GM18951 (cell line): ENCODE results near the gene KISS1R.
"Not testable (repeated sequence)": the region's sequence is repeated elsewhere in the genome, so short reads cannot be mapped to it uniquely, and the experiment has no call there.

Experiments
- POLR2A ChIP-seq: IDR thresholded peaks from 4 replicates; pipeline ENCODE4 v1.6.1; 2011; ENCODE audit warnings: mild to moderate bottlenecking; ENCODE audit not compliant: insufficient read length, insufficient read depth; ENCODE audit errors: extremely low read depth
- in situ Hi-C: fragments of 300-500 bp; cut with MboI; formaldehyde crosslinking; loops from one replicate; pipeline ENCODE4 v1.12.0; 2022; ENCODE audit warnings: low sequenced_read_pairs, mixed read lengths, inconsistent platforms; ENCODE audit not compliant: unreplicated experiment

The KISS1R gene

DNA sequence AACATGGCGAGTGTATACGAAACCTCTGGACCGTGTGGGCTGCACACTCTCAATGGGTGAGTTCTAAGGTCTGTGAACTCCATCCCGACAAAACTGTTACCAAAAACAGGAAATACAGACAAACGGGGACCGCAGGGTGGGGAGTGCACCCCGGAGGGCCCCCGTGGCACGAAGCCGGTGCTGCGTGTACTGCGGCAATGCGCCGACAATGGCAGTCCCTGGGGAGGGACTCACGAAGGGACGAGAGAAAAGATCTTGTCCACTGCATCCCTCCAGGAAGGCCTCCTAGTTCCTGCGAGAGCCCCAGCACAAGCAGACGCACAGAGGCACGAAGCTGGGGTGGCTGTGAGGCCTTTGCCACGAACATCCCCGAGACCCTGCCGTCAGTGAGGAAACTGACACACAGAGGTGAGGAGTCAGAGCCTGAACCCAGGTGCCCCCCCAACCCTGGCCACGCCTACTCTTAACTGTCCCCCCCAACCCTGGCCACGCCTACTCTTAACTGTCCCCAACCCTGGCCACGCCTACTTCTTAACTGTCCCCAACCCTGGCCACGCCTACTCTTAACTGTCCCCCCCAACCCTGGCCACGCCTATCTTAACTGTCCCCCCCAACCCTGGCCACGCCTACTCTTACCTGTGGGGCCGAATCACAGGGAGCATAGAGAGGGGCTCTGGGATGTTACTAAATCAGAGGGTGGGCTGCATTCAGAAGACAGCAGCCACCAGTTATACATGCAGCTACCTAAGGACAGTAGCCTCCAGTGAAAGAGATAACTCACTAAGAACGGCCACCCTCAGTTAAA, 28.4 kb upstream of the KISS1R start:
- in situ Hi-C loops = no loop called here
- no peak for TF ChIP-seq POLR2A

GRCh38 chr19:889662-890295, 27.4 kb upstream of the KISS1R start:
- in situ Hi-C loops = no loop called here
- TF ChIP-seq POLR2A = no peak

DNA sequence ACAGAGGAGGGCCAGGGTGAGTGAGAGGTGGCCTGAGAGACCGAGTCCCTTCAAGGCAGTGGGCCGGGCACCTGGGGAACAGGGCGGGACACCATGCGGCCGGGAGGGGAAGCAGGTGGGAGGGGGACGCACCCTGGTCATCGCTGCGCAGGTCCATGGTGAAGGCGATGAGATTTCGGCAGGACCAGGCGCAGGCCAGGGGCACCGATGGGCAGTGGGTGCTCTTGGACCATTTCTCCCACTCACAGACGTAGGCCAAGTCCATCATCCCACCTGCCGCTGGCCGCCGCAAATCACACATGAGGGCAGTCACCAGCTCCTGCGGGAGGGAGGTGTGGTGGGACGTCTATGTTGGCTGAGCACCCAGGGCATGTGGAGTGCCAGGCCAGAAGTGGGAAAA, 26.3 kb upstream of the KISS1R start:
- TF ChIP-seq POLR2A = no peak
- in situ Hi-C loops = no loop called here

- in situ Hi-C loops = not testable (repeated sequence)
Observed at GRCh38 chr19:891421-892200, 25.5 kb upstream of the KISS1R start.

- TF ChIP-seq POLR2A = no peak
- in situ Hi-C loops = no loop called here
Observed at GRCh38 chr19:892243-892893, 24.8 kb upstream of the KISS1R start.

GRCh38 chr19:892894-893689, 24.0 kb upstream of the KISS1R start, which contains the start of the genes MED16 and RNU6-9:
TSS of gene MED16 (minus strand) at chr19:893187. CDS start at chr19:891131, 2,056 bp downstream.
TSS of gene RNU6-9 (plus strand) at chr19:893484.
- in situ Hi-C loops = no loop called here
- peak; percentile 81 for TF ChIP-seq POLR2A

- in situ Hi-C loops = no loop called here
- TF ChIP-seq POLR2A = no peak
Observed at GRCh38 chr19:896434-896833, 20.7 kb upstream of the KISS1R start.

DNA sequence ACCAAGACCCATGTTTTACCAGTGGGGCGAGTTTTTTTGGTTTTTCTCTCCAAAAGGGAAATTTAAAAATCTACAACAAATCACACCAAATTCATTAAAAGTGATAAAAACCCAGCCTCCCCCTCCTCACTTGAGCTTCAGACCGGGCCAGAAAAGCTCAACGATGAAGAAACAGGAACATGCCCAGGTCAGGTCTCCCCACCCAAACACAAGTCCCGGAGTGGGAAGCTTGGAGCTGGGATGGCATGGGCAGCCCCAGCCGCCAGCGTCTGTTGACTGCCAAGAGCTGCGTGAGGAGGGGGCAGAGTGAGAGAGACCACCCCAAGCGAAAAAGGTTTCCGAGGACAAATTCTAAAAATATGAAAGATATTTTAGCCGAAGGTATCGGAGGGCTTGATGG, 20.1 kb upstream of the KISS1R start:
- no peak for TF ChIP-seq POLR2A
- in situ Hi-C loops = no loop called here

GRCh38 chr19:897442-898039, 19.6 kb upstream of the KISS1R start:
- TF ChIP-seq POLR2A = no peak
- in situ Hi-C loops = no loop called here

GRCh38 chr19:898663-899062, 18.5 kb upstream of the KISS1R start:
- no peak for TF ChIP-seq POLR2A
- in situ Hi-C loops = no loop called here

DNA sequence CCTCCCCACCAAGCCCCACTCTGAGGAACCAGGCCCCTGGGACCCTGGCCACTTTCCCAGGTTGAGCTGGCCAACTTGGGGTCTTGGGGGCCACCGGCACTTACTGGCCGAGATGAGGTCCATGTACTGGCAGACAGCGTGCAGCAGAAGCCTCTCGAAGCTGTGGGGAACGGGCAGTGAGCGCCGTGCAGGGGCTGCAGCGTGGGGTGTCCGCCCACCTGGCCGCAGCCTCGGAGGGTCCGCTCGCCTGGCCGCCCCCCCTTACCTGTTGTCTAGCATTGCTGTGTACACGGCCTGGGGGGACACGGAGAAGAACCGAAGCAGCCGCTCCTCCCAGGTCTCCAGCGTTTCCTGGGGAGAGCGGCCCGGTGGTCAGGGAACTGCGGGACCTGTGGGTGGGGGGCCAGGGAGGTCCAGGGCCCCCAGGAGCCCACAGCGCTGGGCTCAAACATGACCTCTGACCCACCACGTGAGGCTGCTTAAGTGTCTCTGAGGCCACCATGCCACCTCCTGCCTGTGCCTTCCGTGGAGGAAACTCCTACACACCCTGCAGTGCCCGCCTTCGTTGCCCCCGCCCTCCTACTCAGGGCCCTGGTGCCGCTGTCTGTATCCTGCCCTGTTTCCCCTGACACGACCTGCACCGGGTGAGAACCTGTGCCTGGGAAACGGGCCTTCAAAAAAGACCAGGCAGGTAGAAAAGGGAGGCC, 17.6 kb upstream of the KISS1R start:
- in situ Hi-C loops = no loop called here
- no peak for TF ChIP-seq POLR2A

DNA sequence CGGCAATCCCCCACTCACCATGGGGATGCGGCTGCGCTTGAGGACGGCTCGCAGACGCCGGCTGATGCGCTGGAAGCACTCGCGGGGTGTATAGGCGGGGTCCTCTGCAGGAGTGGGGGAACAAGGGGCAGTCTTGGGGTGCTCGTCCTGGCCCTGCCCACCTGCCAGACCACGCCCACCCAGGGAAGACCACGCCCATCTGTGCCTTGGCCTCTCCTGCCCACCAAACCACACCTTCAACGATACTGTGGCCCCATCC, 17.2 kb upstream of the KISS1R start:
- no peak for TF ChIP-seq POLR2A
- in situ Hi-C loops = no loop called here
